ENCODE data around the gene BRAT1. TPM values are rescaled to one million over a fixed set of nuclear protein-coding genes. Genes with fewer than 3 reads are reported as not detected.

The BRAT1 gene
- total and polyA plus RNA-seq, 4 experiments from 2014 or later, result 24.2 to 42.4 (median 39.2) TPM

DNA sequence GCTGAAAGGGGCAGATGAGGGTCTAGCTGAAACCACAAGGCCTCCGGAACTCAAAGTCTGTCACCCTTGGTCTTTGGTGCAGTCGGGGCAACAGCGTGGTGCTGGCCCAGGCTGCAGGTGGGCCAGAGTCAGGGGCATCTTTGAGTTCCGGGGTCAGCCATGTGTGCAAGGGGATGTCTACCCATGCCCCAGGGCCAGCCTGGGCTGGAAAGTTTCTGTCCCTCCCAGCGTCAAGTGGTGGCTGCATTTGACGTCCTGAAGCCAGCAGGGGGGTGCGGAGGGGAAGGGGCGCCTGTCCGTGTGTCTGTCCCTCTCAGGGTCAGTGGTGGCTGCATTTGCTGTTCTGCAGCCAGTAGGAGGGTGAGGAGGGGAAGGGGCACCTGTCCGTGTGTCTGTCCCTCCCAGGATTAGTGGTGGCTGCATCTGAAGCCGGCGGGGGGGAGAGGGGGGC, 638 bp downstream of the BRAT1 start:
- intact Hi-C loops (cut with micrococcal nuclease), result loop anchor here (1.0 to 5.0 kb wide), 8 partner anchors 24 to 290 kb away; partner anchors contain the start of genes CHST12, GNA12, GRIFIN and LFNG
- no peaks in the 10 kb centered on the region for H3K27me3 ChIP-seq (ENCODE audit: insufficient read depth, low read length)
- Mint-ChIP-seq H3K4me1 (peaks cover 18 to 50% (median 30%) of the 10 kb centered on the region in 4 donors), H3K9me3 (no peaks in the 10 kb centered on the region), H3K27me3 (no peaks in the 10 kb centered on the region), H3K36me3 (peaks cover 5% of the 10 kb centered on the region in 2 donors), H3K27ac (peak overlapping the region; percentile 50 to 90 (median 82)), H3K4me3 (peak overlapping the region; percentile 79 to 90 (median 86))
- H3K27ac ChIP-seq (ENCODE audit: low read depth, low read length), result peak overlapping the region; percentile 97
- H3K9me3 ChIP-seq (ENCODE audit: control insufficient read depth in 1 of 2, low read length in 2 of 2), result no peaks in the 10 kb centered on the region
- no peak for DNase-seq
- peak overlapping the region; percentile 52 to 82 for H3K4me3 ChIP-seq (ENCODE audit: low read length in 2 of 2)
- ChIA-PET CTCF (ENCODE audit: partially characterized antibody) (interaction anchor here (1.4 kb wide), 1 partner anchor 58 kb away, joined by 3 read pairs; no protein-coding TSS in a partner anchor), POLR2A (ENCODE audit: partially characterized antibody) (interaction anchor here (0.8 to 1.5 kb wide), 3 partner anchors 24 to 43 kb away, joined by 3 to 6 read pairs (median 6); no protein-coding TSS in a partner anchor)
- H3K36me3 ChIP-seq (ENCODE audit: insufficient read depth, low read length), result peaks cover under 1% of the 10 kb centered on the region
- H3K4me1 ChIP-seq (ENCODE audit: insufficient read depth, low read length), result peaks cover 42% of the 10 kb centered on the region

DNA sequence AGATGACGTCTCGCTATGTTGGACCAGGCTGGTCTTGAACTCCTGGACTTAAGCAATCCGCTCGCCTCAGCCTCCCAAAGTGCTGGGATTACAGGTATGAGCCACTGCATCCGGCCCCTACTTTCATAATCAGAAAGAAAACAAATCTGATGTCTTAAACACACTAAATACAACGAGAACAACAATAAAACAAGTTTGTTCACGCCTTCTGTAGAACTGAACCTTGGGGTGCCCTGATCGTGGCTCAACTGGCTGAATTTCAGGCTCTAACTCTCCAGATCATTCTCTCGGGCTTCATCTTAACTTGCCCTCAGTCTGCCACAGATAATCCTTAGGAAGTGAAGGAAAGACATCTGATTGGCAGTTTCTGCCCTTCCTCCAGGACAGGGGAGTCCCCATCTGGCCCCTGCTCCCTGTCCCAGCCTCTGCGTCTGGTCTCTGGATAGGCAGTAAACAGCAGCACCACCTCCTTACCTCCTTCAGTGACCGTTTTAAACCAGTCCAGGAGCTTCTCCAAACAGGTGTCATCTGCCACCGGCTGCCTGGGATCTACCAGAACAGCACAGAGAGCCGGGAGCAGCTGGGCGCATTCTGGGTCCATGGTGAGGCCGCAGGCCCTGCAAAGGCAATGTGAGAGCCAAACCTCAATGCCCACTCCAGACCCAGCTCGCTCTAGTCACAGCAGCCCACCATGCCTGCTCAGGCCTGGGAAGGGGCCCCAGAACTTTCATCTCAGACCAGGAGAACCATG, 1.3 kb downstream of the BRAT1 start:
- Histone ChIP-seq H3K36me3 (ENCODE audit: insufficient read depth, low read length) (peaks cover 8% of the 10 kb centered on the region), H3K27ac (ENCODE audit: low read depth, low read length) (peak overlapping the region; percentile 97), H3K4me1 (ENCODE audit: insufficient read depth, low read length) (peaks cover 38% of the 10 kb centered on the region), H3K9me3 (ENCODE audit: control insufficient read depth in 1 of 2, low read length in 2 of 2) (no peaks in the 10 kb centered on the region), H3K27me3 (ENCODE audit: insufficient read depth, low read length) (no peaks in the 10 kb centered on the region), H3K4me3 (ENCODE audit: low read length in 2 of 2) (peak overlapping the region; percentile 52 to 82)
- intact Hi-C loops (cut with micrococcal nuclease), result no loop called here
- H3K9me3 Mint-ChIP-seq, result no peaks in the 10 kb centered on the region
- H3K4me1 Mint-ChIP-seq, result peaks cover 20 to 56% (median 35%) of the 10 kb centered on the region in 4 donors
- H3K27ac Mint-ChIP-seq, result peak overlapping the region in 5 of 7 donors; percentile 50 to 85 (median 82)
- H3K36me3 Mint-ChIP-seq, result peaks cover 5 to 12% of the 10 kb centered on the region in 2 donors
- no peak for DNase-seq
- CTCF ChIA-PET (ENCODE audit: partially characterized antibody), result interaction anchor here (1.4 kb wide), 1 partner anchor 58 kb away, joined by 3 read pairs; no protein-coding TSS in a partner anchor
- H3K27me3 Mint-ChIP-seq, result no peaks in the 10 kb centered on the region
- H3K4me3 Mint-ChIP-seq, result peak overlapping the region; percentile 79 to 90 (median 86)
- POLR2A ChIA-PET (ENCODE audit: partially characterized antibody), result interaction anchor here (0.8 to 1.5 kb wide), 4 partner anchors 24 to 43 kb away, joined by 3 to 6 read pairs (median 4); no protein-coding TSS in a partner anchor

DNA sequence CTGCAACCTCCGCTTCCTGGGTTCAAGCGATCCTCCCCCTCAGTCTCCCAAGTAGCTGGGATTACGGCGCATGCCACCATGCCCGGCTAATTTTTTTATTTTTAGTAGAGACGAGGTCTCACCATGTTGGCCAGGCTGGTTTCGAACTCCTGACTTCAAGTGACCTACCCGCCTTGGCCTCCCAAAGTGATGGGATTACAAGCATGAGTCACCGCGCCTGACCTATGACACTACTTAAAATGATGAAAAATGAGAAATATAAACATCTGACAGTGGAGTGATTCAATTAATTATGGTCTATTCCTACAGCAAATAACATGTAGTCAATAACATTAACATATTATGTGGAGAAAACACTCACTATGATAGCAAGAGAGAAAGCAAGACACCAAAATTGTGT, 2.2 kb downstream of the BRAT1 start:
- intact Hi-C loops (cut with micrococcal nuclease), result no loop called here
- Mint-ChIP-seq H3K9me3 (no peaks in the 10 kb centered on the region), H3K4me1 (peaks cover 18 to 54% (median 32%) of the 10 kb centered on the region in 4 donors), H3K36me3 (peaks cover 6 to 14% of the 10 kb centered on the region in 2 donors), H3K27ac (peak overlapping the region in 2 of 7 donors; percentile 19 to 82), H3K4me3 (peak overlapping the region; percentile 58 to 90 (median 85)), H3K27me3 (no peaks in the 10 kb centered on the region)
- POLR2A ChIA-PET (ENCODE audit: partially characterized antibody), result interaction anchor here (1.0 to 2.3 kb wide), 3 partner anchors 23 to 44 kb away, joined by 3 to 5 read pairs (median 4); no protein-coding TSS in a partner anchor
- CTCF ChIA-PET (ENCODE audit: partially characterized antibody), result interaction anchor here (1.4 kb wide), 1 partner anchor 59 kb away, joined by 3 read pairs; no protein-coding TSS in a partner anchor
- DNase-seq, result no peak
- no peaks in the 10 kb centered on the region for H3K27me3 ChIP-seq (ENCODE audit: insufficient read depth, low read length)
- H3K27ac ChIP-seq (ENCODE audit: low read depth, low read length), result no peak overlapping the region
- H3K36me3 ChIP-seq (ENCODE audit: insufficient read depth, low read length), result peaks cover 11% of the 10 kb centered on the region
- no peaks in the 10 kb centered on the region for H3K9me3 ChIP-seq (ENCODE audit: control insufficient read depth in 1 of 2, low read length in 2 of 2)
- no peak overlapping the region for H3K4me3 ChIP-seq (ENCODE audit: low read length in 2 of 2)
- H3K4me1 ChIP-seq (ENCODE audit: insufficient read depth, low read length), result peaks cover 32% of the 10 kb centered on the region

DNA sequence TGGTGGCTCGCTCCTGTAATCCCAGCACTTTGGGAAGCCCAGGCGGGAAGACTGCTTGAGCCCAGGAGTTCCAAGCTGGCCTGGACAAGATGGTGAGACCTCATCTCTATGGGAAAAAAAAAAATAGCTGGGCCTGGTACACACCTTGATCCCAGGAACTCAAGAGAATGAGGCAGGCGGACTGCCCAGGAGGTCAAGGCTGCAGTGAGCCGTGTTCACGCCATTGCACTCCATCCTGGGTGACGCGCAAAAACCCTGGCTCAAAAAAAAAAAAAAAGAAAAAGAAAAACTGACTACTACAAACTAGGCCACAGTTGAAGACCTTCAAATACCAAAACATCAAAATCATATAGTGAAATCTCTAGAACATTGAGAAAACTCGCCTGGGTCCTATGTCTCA, 3.9 kb downstream of the BRAT1 start:
- intact Hi-C loops (cut with micrococcal nuclease), result no loop called here
- Mint-ChIP-seq H3K4me1 (peaks cover 16 to 43% (median 27%) of the 10 kb centered on the region in 4 donors), H3K36me3 (peaks cover 13 to 24% of the 10 kb centered on the region in 2 donors), H3K27me3 (no peaks in the 10 kb centered on the region), H3K9me3 (no peaks in the 10 kb centered on the region), H3K27ac (peak overlapping the region in 1 of 7 donors; percentile 9), H3K4me3 (no peak overlapping the region)
- Histone ChIP-seq H3K9me3 (ENCODE audit: control insufficient read depth in 1 of 2, low read length in 2 of 2) (no peaks in the 10 kb centered on the region), H3K4me1 (ENCODE audit: insufficient read depth, low read length) (peaks cover 30% of the 10 kb centered on the region), H3K27ac (ENCODE audit: low read depth, low read length) (no peak overlapping the region), H3K27me3 (ENCODE audit: insufficient read depth, low read length) (no peaks in the 10 kb centered on the region), H3K4me3 (ENCODE audit: low read length in 2 of 2) (no peak overlapping the region), H3K36me3 (ENCODE audit: insufficient read depth, low read length) (peaks cover 20% of the 10 kb centered on the region)
- CTCF ChIA-PET (ENCODE audit: partially characterized antibody), result interaction anchor here (0.9 to 1.1 kb wide), 2 partner anchors 33 to 158 kb away, joined by 3 to 4 read pairs; no protein-coding TSS in a partner anchor
- no peak for DNase-seq
- POLR2A ChIA-PET (ENCODE audit: partially characterized antibody), result interaction anchor here (0.9 to 2.3 kb wide), 4 partner anchors 10 to 42 kb away, joined by 3 to 5 read pairs (median 4); no protein-coding TSS in a partner anchor

DNA sequence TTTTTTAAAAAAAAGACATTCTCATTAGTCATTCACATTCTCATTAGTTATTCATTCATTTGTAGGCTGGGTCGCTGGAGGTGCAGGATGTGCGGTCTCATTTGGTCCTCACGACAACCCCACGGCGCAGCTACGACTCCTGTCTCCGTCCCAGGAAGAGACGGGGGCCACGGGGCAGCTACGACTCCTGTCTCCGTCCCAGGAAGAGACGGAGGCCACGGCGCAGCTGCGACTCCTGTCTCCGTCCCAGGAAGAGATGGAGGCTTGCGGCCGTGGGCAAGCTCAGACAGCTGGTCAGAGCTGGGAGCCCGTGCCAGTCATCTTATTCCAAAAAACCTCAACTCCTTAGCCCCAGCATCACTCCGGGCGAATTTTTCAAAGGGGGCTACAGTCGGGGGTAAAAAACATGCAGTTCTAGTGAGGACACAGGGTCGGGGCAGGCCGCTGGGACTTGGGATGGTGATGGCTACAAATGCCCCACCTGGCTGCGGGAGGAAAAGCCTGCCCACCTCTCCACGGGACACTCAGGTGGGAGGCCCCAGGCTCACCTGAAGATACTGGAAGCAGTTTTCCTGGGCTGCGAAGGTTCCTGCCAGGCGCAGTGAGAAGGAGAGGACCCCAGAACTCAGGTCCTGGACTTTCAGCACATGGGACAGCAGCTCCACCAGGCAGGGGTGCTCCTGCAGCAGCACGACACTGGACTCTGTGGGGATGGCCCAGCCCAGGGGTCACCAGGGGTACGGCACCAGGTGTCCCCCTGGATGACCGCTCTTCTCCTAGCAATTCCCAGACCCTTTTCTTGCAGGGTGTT, 8.3 kb downstream of the BRAT1 start:
- POLR2A ChIA-PET (ENCODE audit: partially characterized antibody), result interaction anchor here (1.0 to 2.1 kb wide), 3 partner anchors 7 to 78 kb away, joined by 3 to 6 read pairs (median 3); no protein-coding TSS in a partner anchor
- no peaks in the 10 kb centered on the region for H3K9me3 ChIP-seq (ENCODE audit: control insufficient read depth in 1 of 2, low read length in 2 of 2)
- H3K27me3 ChIP-seq (ENCODE audit: insufficient read depth, low read length), result no peaks in the 10 kb centered on the region
- DNase-seq, result no peak
- no peaks in the 10 kb centered on the region for H3K27me3 Mint-ChIP-seq
- no peak overlapping the region for H3K4me3 ChIP-seq (ENCODE audit: low read length in 2 of 2)
- intact Hi-C loops (cut with micrococcal nuclease), result no loop called here
- H3K27ac Mint-ChIP-seq, result peak overlapping the region in 1 of 7 donors; percentile 40
- no peak overlapping the region for H3K4me3 Mint-ChIP-seq
- peaks cover 8 to 41% of the 10 kb centered on the region in 2 donors for H3K36me3 Mint-ChIP-seq
- H3K9me3 Mint-ChIP-seq, result peaks cover 0 to 3% (median 0%) of the 10 kb centered on the region in 8 donors
- H3K4me1 ChIP-seq (ENCODE audit: insufficient read depth, low read length), result no peaks in the 10 kb centered on the region
- no peak overlapping the region for H3K27ac ChIP-seq (ENCODE audit: low read depth, low read length)
- peaks cover 7 to 20% (median 10%) of the 10 kb centered on the region in 4 donors for H3K4me1 Mint-ChIP-seq
- CTCF ChIA-PET (ENCODE audit: partially characterized antibody), result interaction anchor here (1.5 kb wide), 1 partner anchor 78 kb away, joined by 6 read pairs; no protein-coding TSS in a partner anchor
- peaks cover 42% of the 10 kb centered on the region for H3K36me3 ChIP-seq (ENCODE audit: insufficient read depth, low read length)

DNA sequence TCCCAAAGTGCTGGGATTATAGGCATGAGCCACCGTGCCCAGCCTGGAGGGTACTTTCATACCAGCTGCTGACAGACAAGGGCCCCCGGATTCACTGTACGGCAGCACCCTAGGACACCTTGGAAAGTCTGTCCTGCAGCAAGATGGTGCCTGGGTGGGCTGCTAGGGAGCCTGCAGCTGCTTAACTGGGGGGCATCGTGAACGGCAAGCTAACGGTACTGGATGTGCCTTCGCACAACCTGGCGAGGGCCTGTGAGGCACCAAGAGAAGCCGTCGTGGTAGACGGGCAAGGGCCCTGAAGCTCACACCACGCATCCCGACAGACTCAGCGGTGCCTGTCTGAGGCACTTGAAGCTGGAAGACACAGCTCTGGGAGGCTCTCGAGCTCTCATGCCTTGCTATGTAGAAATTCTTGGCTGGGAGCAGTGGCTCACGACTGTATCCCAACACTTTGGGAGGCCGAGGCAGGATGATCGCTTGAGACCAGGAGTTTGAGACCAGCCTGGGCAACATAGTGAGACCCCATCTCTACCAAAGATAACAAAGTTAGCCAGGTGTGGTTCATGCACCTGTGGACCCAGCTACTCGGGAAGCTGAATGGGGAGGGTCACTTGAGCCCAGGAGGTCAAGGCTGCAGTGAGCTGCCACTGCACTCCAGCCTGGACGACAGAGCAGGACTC, 9.4 kb downstream of the BRAT1 start:
- Histone ChIP-seq H3K4me3 (ENCODE audit: low read length in 2 of 2) (no peak overlapping the region), H3K27me3 (ENCODE audit: insufficient read depth, low read length) (no peaks in the 10 kb centered on the region), H3K27ac (ENCODE audit: low read depth, low read length) (no peak overlapping the region), H3K4me1 (ENCODE audit: insufficient read depth, low read length) (no peaks in the 10 kb centered on the region), H3K9me3 (ENCODE audit: control insufficient read depth in 1 of 2, low read length in 2 of 2) (no peaks in the 10 kb centered on the region), H3K36me3 (ENCODE audit: insufficient read depth, low read length) (peaks cover 46% of the 10 kb centered on the region)
- Mint-ChIP-seq H3K27me3 (no peaks in the 10 kb centered on the region), H3K27ac (peak overlapping the region in 3 of 7 donors; percentile 35 to 79 (median 75)), H3K4me1 (peaks cover 5 to 19% (median 8%) of the 10 kb centered on the region in 4 donors), H3K9me3 (peaks cover 0 to 3% (median 0%) of the 10 kb centered on the region in 8 donors), H3K4me3 (no peak overlapping the region), H3K36me3 (peaks cover 8 to 41% of the 10 kb centered on the region in 2 donors)
- no peak for DNase-seq
- intact Hi-C loops (cut with micrococcal nuclease), result no loop called here
- CTCF ChIA-PET (ENCODE audit: partially characterized antibody), result interaction anchor here (1.5 kb wide), 1 partner anchor 77 kb away, joined by 6 read pairs; no protein-coding TSS in a partner anchor
- POLR2A ChIA-PET (ENCODE audit: partially characterized antibody), result interaction anchor here (1.0 to 1.1 kb wide), 3 partner anchors 13 to 77 kb away, joined by 3 to 4 read pairs (median 3); no protein-coding TSS in a partner anchor

All from CD4-positive, alpha-beta memory T cell (primary cell).